ENCODE results near the gene NRG3. TPM values are rescaled to one million over a fixed set of nuclear protein-coding genes. Genes with fewer than 3 reads are reported as not detected.

The NRG3 gene
- total RNA-seq, 1 donor from 2014 or later, result not detected

- no peak for DNase-seq (ENCODE audit: low read depth)
These were observed 502.6 kb downstream of the NRG3 start for GRCh38 chr10:82377608-82378007.

- DNase-seq (ENCODE audit: low read depth), result peak; percentile 1
These were observed 503.2 kb downstream of the NRG3 start for GRCh38 chr10:82378146-82378545.

- DNase-seq (ENCODE audit: low read depth), result no peak
These were observed 508.4 kb downstream of the NRG3 start for GRCh38 chr10:82383350-82383749.

- DNase-seq (ENCODE audit: low read depth), result no peak
These were observed 516.1 kb downstream of the NRG3 start for GRCh38 chr10:82390866-82391658.

GRCh38 chr10:82391971-82392370, 517.0 kb downstream of the NRG3 start:
- no peak for DNase-seq (ENCODE audit: low read depth)

GRCh38 chr10:82392533-82392932, 517.5 kb downstream of the NRG3 start:
- no peak for DNase-seq (ENCODE audit: low read depth)

GRCh38 chr10:82394122-82394521, 519.1 kb downstream of the NRG3 start:
- DNase-seq (ENCODE audit: low read depth), result no peak

- DNase-seq (ENCODE audit: low read depth), result no peak
These were observed 520.0 kb downstream of the NRG3 start for GRCh38 chr10:82394987-82395386.

- no peak for DNase-seq (ENCODE audit: low read depth)
These were observed 521.9 kb downstream of the NRG3 start for GRCh38 chr10:82396886-82397285.

GRCh38 chr10:82397854-82398253, 522.9 kb downstream of the NRG3 start:
- no peak for DNase-seq (ENCODE audit: low read depth)

- DNase-seq (ENCODE audit: low read depth), result no peak
These were observed 524.9 kb downstream of the NRG3 start for GRCh38 chr10:82399850-82400249.

GRCh38 chr10:82400841-82401240, 525.8 kb downstream of the NRG3 start:
- DNase-seq (ENCODE audit: low read depth), result no peak

- no peak for DNase-seq (ENCODE audit: low read depth)
These were observed 528.0 kb downstream of the NRG3 start for GRCh38 chr10:82402906-82403401.

- DNase-seq (ENCODE audit: low read depth), result peak; percentile 18
These were observed 534.7 kb downstream of the NRG3 start for GRCh38 chr10:82409671-82410070.

GRCh38 chr10:82411416-82411815, 536.4 kb downstream of the NRG3 start:
- no peak for DNase-seq (ENCODE audit: low read depth)

- no peak for DNase-seq (ENCODE audit: low read depth)
These were observed 545.0 kb downstream of the NRG3 start for GRCh38 chr10:82420001-82420400.

- no peak for DNase-seq (ENCODE audit: low read depth)
These were observed 554.3 kb downstream of the NRG3 start for GRCh38 chr10:82429302-82429701.

- no peak for DNase-seq (ENCODE audit: low read depth)
These were observed 563.3 kb downstream of the NRG3 start for GRCh38 chr10:82438277-82438676.

- DNase-seq (ENCODE audit: low read depth), result no peak
These were observed 565.8 kb downstream of the NRG3 start for GRCh38 chr10:82440775-82441174.

GRCh38 chr10:82452046-82452445, 577.1 kb downstream of the NRG3 start:
- no peak for DNase-seq (ENCODE audit: low read depth)

- DNase-seq (ENCODE audit: low read depth), result no peak
These were observed 577.7 kb downstream of the NRG3 start for GRCh38 chr10:82452676-82453075.

GRCh38 chr10:82453678-82454293, 578.8 kb downstream of the NRG3 start:
- no peak for DNase-seq (ENCODE audit: low read depth)
